ENCODE data around the gene BCL3.

The BCL3 gene

GRCh38 chr19:44752816-44753625, 4.5 kb downstream of the BCL3 start:
- no peaks in the 10 kb centered on the region for H3K27me3 ChIP-seq (ENCODE audit: low read depth)
- peaks cover 15% of the 10 kb centered on the region for H3K36me3 ChIP-seq (replicated peaks)
- H3K4me1 ChIP-seq = peaks cover 21% of the 10 kb centered on the region
- in situ Hi-C loops (cut with MboI; ENCODE audit: low sequenced_read_pairs) = no loop called here
- DNase-seq (ENCODE audit: low spot score in 2 of 2) = peak; percentile 64 to 87
- H3K4me3 ChIP-seq = peak overlapping the region; percentile 7; the same call in 1 of the 2 replicates
- H3K9me3 ChIP-seq = no peaks in the 10 kb centered on the region

DNA sequence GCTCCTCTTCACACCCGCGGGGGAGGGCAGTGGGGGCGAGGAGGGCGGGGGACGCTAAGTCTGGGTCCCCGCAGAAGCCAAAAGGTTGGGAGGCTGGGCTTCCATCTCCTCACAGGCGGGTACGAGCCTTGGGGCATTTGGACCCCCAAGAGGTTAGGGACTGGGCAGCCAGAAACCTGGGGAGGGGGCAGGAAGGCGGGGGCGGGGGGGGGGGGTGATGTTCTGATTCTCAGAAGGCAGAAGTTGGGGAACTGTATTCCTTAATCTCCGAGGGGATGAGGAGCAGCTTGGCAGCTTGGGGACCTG, 5.1 kb downstream of the BCL3 start:
- no peak for DNase-seq (ENCODE audit: low spot score in 2 of 2)
- Histone ChIP-seq H3K4me3 (peak overlapping the region; percentile 29), H3K4me1 (peaks cover 21% of the 10 kb centered on the region), H3K36me3 (replicated peaks) (peaks cover 15% of the 10 kb centered on the region), H3K27me3 (ENCODE audit: low read depth) (no peaks in the 10 kb centered on the region), H3K9me3 (no peaks in the 10 kb centered on the region)
- in situ Hi-C loops (cut with MboI; ENCODE audit: low sequenced_read_pairs) = no loop called here

GRCh38 chr19:44753932-44754749, 5.6 kb downstream of the BCL3 start:
- Histone ChIP-seq H3K36me3 (replicated peaks) (peaks cover 15% of the 10 kb centered on the region), H3K9me3 (no peaks in the 10 kb centered on the region), H3K4me1 (peaks cover 21% of the 10 kb centered on the region), H3K4me3 (peak overlapping the region; percentile 29), H3K27me3 (ENCODE audit: low read depth) (no peaks in the 10 kb centered on the region)
- in situ Hi-C loops (cut with MboI; ENCODE audit: low sequenced_read_pairs) = no loop called here
- DNase-seq (ENCODE audit: low spot score in 2 of 2) = peak; percentile 68 to 91

DNA sequence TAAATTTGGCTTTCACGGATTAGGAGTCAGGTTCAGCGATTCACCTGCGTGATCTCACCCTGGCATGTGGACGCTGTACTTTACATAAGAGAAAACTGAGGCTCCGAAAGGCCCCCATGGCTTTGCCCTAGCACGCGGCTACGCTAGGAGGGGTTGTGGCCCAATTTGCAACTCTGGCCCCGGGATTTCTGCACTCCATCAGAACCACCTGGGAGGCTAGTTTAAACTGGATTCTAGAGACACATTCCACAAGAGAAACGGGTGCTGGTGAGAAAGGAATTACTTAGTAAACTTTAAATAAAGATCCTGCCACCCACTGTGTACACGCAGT, 6.2 kb downstream of the BCL3 start:
- Histone ChIP-seq H3K9me3 (no peaks in the 10 kb centered on the region), H3K27me3 (ENCODE audit: low read depth) (no peaks in the 10 kb centered on the region), H3K4me3 (peak overlapping the region; percentile 29), H3K36me3 (replicated peaks) (peaks cover 15% of the 10 kb centered on the region), H3K4me1 (peaks cover 18% of the 10 kb centered on the region)
- in situ Hi-C loops (cut with MboI; ENCODE audit: low sequenced_read_pairs) = no loop called here
- no peak for DNase-seq (ENCODE audit: low spot score in 2 of 2)

DNA sequence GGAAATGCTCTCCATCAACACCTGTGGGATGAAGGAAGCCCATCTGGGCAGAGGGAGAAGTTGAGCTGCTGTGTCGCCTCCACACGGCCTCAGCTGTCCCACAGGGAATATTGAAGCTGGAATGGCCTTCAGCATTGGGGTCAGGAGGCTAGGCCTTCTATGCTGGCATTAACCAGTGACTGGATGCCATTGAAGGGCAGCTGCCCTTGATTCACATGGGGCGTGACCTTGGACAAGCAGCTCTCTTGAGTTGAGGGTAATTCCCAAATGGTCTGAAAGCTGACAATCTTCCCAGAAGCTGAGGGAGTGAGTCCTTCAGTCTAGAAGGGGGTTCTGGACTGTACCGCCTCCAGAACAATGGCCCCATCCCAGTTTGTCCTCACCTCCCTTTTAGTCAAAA, 6.7 kb downstream of the BCL3 start:
- Histone ChIP-seq H3K4me3 (no peak overlapping the region), H3K9me3 (no peaks in the 10 kb centered on the region), H3K27me3 (ENCODE audit: low read depth) (no peaks in the 10 kb centered on the region), H3K36me3 (replicated peaks) (peaks cover 15% of the 10 kb centered on the region), H3K4me1 (peaks cover 18% of the 10 kb centered on the region)
- no peak for DNase-seq (ENCODE audit: low spot score in 2 of 2)
- in situ Hi-C loops (cut with MboI; ENCODE audit: low sequenced_read_pairs) = no loop called here

GRCh38 chr19:44756089-44756562, 7.6 kb downstream of the BCL3 start:
- no peaks in the 10 kb centered on the region for H3K27me3 ChIP-seq (ENCODE audit: low read depth)
- no peak overlapping the region for H3K4me3 ChIP-seq
- no peak for DNase-seq (ENCODE audit: low spot score in 2 of 2)
- H3K4me1 ChIP-seq = peaks cover 18% of the 10 kb centered on the region
- in situ Hi-C loops (cut with MboI; ENCODE audit: low sequenced_read_pairs) = no loop called here
- H3K9me3 ChIP-seq = no peaks in the 10 kb centered on the region
- peaks cover 14% of the 10 kb centered on the region for H3K36me3 ChIP-seq (replicated peaks)

GRCh38 chr19:44757057-44757734, 8.7 kb downstream of the BCL3 start:
- no peak for DNase-seq (ENCODE audit: low spot score in 2 of 2)
- in situ Hi-C loops (cut with MboI; ENCODE audit: low sequenced_read_pairs) = no loop called here
- H3K4me1 ChIP-seq = peaks cover 18% of the 10 kb centered on the region

DNA sequence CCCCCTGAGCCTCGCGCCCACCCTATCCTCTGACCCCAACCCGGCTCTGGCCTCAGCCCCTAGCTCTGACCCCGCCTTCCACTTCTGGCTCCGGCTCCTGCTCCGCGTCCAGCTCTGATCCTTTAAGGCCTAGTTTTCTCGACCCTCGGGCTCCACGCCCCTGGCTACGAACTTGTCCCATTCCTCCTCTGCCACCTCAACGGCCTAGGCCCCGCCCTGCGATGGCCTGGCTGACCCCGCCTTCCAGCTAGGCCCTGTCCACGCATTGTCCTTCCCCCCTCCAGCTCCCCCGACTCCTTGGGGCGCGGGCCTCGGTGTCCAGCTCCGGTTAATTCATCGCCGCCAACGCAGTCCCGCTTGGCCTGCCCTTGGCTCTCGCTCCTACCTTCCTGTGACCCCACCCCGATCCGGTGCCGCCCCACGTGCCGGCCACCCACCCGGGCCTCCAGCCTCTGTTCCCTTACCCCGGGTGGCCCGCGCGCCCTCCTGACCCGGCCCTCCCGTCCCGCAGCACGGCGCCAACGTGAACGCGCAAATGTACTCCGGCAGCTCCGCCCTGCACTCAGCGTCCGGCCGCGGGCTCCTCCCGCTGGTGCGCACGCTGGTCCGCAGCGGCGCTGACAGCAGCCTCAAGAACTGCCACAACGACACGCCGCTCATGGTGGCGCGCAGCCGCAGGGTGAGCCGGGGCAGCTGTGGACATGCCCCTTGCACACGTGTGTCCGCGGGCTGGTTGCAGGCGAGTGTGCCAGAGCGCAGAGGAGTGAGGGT, 9.4 kb downstream of the BCL3 start:
- H3K4me1 ChIP-seq = peaks cover 17% of the 10 kb centered on the region
- H3K9me3 ChIP-seq = no peaks in the 10 kb centered on the region
- in situ Hi-C loops (cut with MboI; ENCODE audit: low sequenced_read_pairs) = no loop called here
- peaks cover 3% of the 10 kb centered on the region; the same call in 1 of the 2 replicates for H3K36me3 ChIP-seq (replicated peaks)
- DNase-seq (ENCODE audit: low spot score in 2 of 2) = no peak
- H3K27me3 ChIP-seq (ENCODE audit: low read depth) = no peaks in the 10 kb centered on the region
- no peak overlapping the region for H3K4me3 ChIP-seq

More at GRCh38 chr19:44757057-44757734, 8.7 kb downstream of the BCL3 start:
- H3K27me3 ChIP-seq (ENCODE audit: low read depth) = no peaks in the 10 kb centered on the region
- H3K9me3 ChIP-seq = no peaks in the 10 kb centered on the region
- H3K36me3 ChIP-seq (replicated peaks) = peaks cover 9% of the 10 kb centered on the region
- H3K4me3 ChIP-seq = no peak overlapping the region

DNA sequence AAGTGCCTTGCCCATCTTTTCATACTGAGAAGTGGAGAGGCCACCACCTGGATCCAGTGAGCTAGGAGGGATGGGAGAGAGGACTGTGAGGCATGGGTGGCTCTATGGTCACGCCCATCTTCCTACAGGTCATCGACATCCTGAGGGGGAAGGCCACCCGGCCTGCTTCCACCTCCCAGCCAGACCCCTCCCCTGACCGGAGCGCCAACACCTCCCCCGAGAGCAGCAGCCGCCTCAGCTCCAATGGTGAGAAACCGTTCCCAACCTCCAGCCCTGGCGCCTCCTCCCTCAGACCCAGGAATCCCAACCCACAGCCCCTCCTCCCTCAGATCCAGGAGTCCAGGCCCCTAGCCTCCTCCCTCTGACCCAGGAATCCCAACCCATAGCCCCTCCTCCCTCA, 10.1 kb downstream of the BCL3 start:
- no peak overlapping the region for H3K4me3 ChIP-seq
- no peaks in the 10 kb centered on the region for H3K27me3 ChIP-seq (ENCODE audit: low read depth)
- H3K36me3 ChIP-seq (replicated peaks) = peaks cover 2% of the 10 kb centered on the region; the same call in 1 of the 2 replicates
- no peaks in the 10 kb centered on the region for H3K9me3 ChIP-seq
- no peak for DNase-seq (ENCODE audit: low spot score in 2 of 2)
- H3K4me1 ChIP-seq = peaks cover 14% of the 10 kb centered on the region
- in situ Hi-C loops (cut with MboI; ENCODE audit: low sequenced_read_pairs) = no loop called here

- Histone ChIP-seq H3K4me3 (no peak overlapping the region), H3K9me3 (no peaks in the 10 kb centered on the region), H3K27me3 (ENCODE audit: low read depth) (no peaks in the 10 kb centered on the region), H3K36me3 (replicated peaks) (peaks cover 2% of the 10 kb centered on the region; the same call in 1 of the 2 replicates), H3K4me1 (peaks cover 9% of the 10 kb centered on the region)
- DNase-seq (ENCODE audit: low spot score in 2 of 2) = no peak
- in situ Hi-C loops (cut with MboI; ENCODE audit: low sequenced_read_pairs) = no loop called here
Measured at GRCh38 chr19:44759083-44759804, 10.7 kb downstream of the BCL3 start.

GRCh38 chr19:44762038-44762437, 13.5 kb downstream of the BCL3 start:
- H3K4me3 ChIP-seq = no peak overlapping the region
- in situ Hi-C loops (cut with MboI; ENCODE audit: low sequenced_read_pairs) = no loop called here
- no peaks in the 10 kb centered on the region for H3K9me3 ChIP-seq
- peaks cover under 1% of the 10 kb centered on the region; the same call in 1 of the 2 replicates for H3K36me3 ChIP-seq (replicated peaks)
- H3K27me3 ChIP-seq (ENCODE audit: low read depth) = no peaks in the 10 kb centered on the region
- no peaks in the 10 kb centered on the region for H3K4me1 ChIP-seq
- no peak for DNase-seq (ENCODE audit: low spot score in 2 of 2)

- H3K36me3 ChIP-seq (replicated peaks) = no peaks in the 10 kb centered on the region
- H3K4me1 ChIP-seq = no peaks in the 10 kb centered on the region
- no peak for DNase-seq (ENCODE audit: low spot score in 2 of 2)
- no peak overlapping the region for H3K4me3 ChIP-seq
- in situ Hi-C loops (cut with MboI; ENCODE audit: low sequenced_read_pairs) = no loop called here
- H3K9me3 ChIP-seq = no peaks in the 10 kb centered on the region
- no peaks in the 10 kb centered on the region for H3K27me3 ChIP-seq (ENCODE audit: low read depth)
Measured at GRCh38 chr19:44765033-44765948, 16.8 kb downstream of the BCL3 start.
